ENCODE data around the gene TRPV2. TPM values are rescaled to one million over a fixed set of nuclear protein-coding genes. Genes with fewer than 3 reads are reported as not detected.
A peak's percentile ranks its signal among the peaks of the same experiment; 100 is the strongest.

TRPV2 gene
- total and polyA plus RNA-seq, 2 experiments from 2014 or later: 1.7 to 3.2 TPM

GRCh38 chr17:16417399-16417798 lies 2.0 kb downstream of the TRPV2 start:
- Mint-ChIP-seq H3K27me3 (ENCODE audit: insufficient read depth, low read depth, poor library complexity) (peaks cover 13% of the 10 kb centered on the region), H3K4me1 (peaks cover 22% of the 10 kb centered on the region; the same call in 2 of the 3 replicates), H3K27ac (no peak overlapping the region), H3K9me3 (no peaks in the 10 kb centered on the region), H3K4me3 (no peak overlapping the region), H3K36me3 (ENCODE audit: low read depth) (no peaks in the 10 kb centered on the region)
- Histone ChIP-seq H3K4me2 (no peak overlapping the region), H3K36me3 (ENCODE audit: insufficient read depth) (no peaks in the 10 kb centered on the region), H3K79me2 (replicated peaks; ENCODE audit: insufficient read depth) (no peaks in the 10 kb centered on the region), H3K27me3 (ENCODE audit: insufficient read depth) (no peaks in the 10 kb centered on the region), H3K4me1 (ENCODE audit: insufficient read depth) (peaks cover 5% of the 10 kb centered on the region; the same call in 1 of the 2 replicates), H2AFZ (no peak overlapping the region), H3K27ac (ENCODE audit: low read depth) (no peak overlapping the region), H3K4me3 (no peak overlapping the region), H4K20me1 (replicated peaks; ENCODE audit: insufficient read depth) (no peaks in the 10 kb centered on the region), H3K9me2 (ENCODE audit: insufficient read depth) (peaks cover 3% of the 10 kb centered on the region; the same call in 1 of the 2 replicates), H3F3A (replicated peaks; ENCODE audit: low read depth) (no peaks in the 10 kb centered on the region)
- DNase-seq (ENCODE audit: low spot score) (no peak), ATAC-seq (no peak)
- no peak for TF ChIP-seq CTCF (conservative IDR thresholded peaks at IDR 0.05; ENCODE audit: low read depth in 2 of 2)
- TF ChIP-seq ETS1 (IDR thresholded peaks at IDR 0.05): no peak
- TF ChIP-seq POLR2AphosphoS5 (IDR thresholded peaks at IDR 0.05; ENCODE audit: low read depth): no peak
- TF ChIP-seq NANOG (IDR thresholded peaks at IDR 0.05; ENCODE audit: borderline replicate concordance): no peak
- no peak for TF ChIP-seq CREB1 (CRISPR knock-in tag; IDR thresholded peaks at IDR 0.05; ENCODE audit: low read depth)
- TF ChIP-seq JUNB (IDR thresholded peaks at IDR 0.05; ENCODE audit: unreplicated experiment): no peak
- no peak for TF ChIP-seq EZH2 (IDR thresholded peaks at IDR 0.05; ENCODE audit: low read depth, unreplicated experiment)

- Histone ChIP-seq H3K27me3 (ENCODE audit: insufficient read depth) (no peaks in the 10 kb centered on the region), H3K4me3 (no peak overlapping the region), H3F3A (replicated peaks; ENCODE audit: low read depth) (no peaks in the 10 kb centered on the region), H3K4me1 (ENCODE audit: insufficient read depth) (peaks cover 5% of the 10 kb centered on the region; the same call in 1 of the 2 replicates), H3K9me2 (ENCODE audit: insufficient read depth) (peaks cover 3% of the 10 kb centered on the region; the same call in 1 of the 2 replicates), H3K27ac (ENCODE audit: low read depth) (no peak overlapping the region), H4K20me1 (replicated peaks; ENCODE audit: insufficient read depth) (no peaks in the 10 kb centered on the region), H3K36me3 (ENCODE audit: insufficient read depth) (no peaks in the 10 kb centered on the region), H2AFZ (no peak overlapping the region), H3K4me2 (no peak overlapping the region), H3K79me2 (replicated peaks; ENCODE audit: insufficient read depth) (no peaks in the 10 kb centered on the region)
- Mint-ChIP-seq H3K4me3 (no peak overlapping the region), H3K27ac (no peak overlapping the region), H3K27me3 (ENCODE audit: insufficient read depth, low read depth, poor library complexity) (peaks cover 13% of the 10 kb centered on the region), H3K4me1 (peaks cover 22% of the 10 kb centered on the region; the same call in 2 of the 3 replicates), H3K9me3 (no peaks in the 10 kb centered on the region), H3K36me3 (ENCODE audit: low read depth) (no peaks in the 10 kb centered on the region)
- ATAC-seq (peak; percentile 8; the same call in 1 of the 3 replicates), DNase-seq (ENCODE audit: low spot score) (no peak)
- no peak for TF ChIP-seq ZNF114 (CRISPR knock-in tag; IDR thresholded peaks at IDR 0.05)
- no peak for TF ChIP-seq ZNF462 (CRISPR knock-in tag; IDR thresholded peaks at IDR 0.05)
- TF ChIP-seq CTCF (conservative IDR thresholded peaks at IDR 0.05; ENCODE audit: low read depth in 2 of 2): no peak
Observed at GRCh38 chr17:16417896-16418684, 2.7 kb downstream of the TRPV2 start.

Data from GM23338 (cell line).